Mesodermal cell (in vitro differentiated cells): ENCODE data around the gene INPP5K.
"Not testable (repeated sequence)": the region's sequence is repeated elsewhere in the genome, so short reads cannot be mapped to it uniquely, and the experiment has no call there.

Source experiments
- H3K27ac ChIP-seq: 2 replicates; pipeline ENCODE4 v1.7.0; 2013; ENCODE audit warnings: mild to moderate bottlenecking, low read depth, low read length, moderate library complexity; ENCODE audit not compliant: severe bottlenecking
- H3K36me3 ChIP-seq: 2 replicates; pipeline ENCODE4 v1.7.1; 2013; ENCODE audit warnings: mild to moderate bottlenecking, low read length, moderate library complexity; ENCODE audit not compliant: control insufficient read depth, insufficient read depth
- H3K4me1 ChIP-seq: one replicate; pipeline ENCODE4 v1.7.1; 2013; ENCODE audit warnings: mild to moderate bottlenecking, low read length; ENCODE audit not compliant: insufficient read depth, control insufficient read depth, poor library complexity, severe bottlenecking
- H3K4me3 ChIP-seq: 2 replicates; pipeline ENCODE4 v1.7.0; 2013; ENCODE audit warnings: low read length, control low read depth, mild to moderate bottlenecking; ENCODE audit not compliant: insufficient read depth, poor library complexity, severe bottlenecking; ENCODE audit errors: extremely low read depth
- H3K9me3 ChIP-seq: 2 replicates; pipeline ENCODE4 v1.7.1; 2013; ENCODE audit warnings: mild to moderate bottlenecking, low read length, moderate library complexity; ENCODE audit not compliant: control insufficient read depth
- WGBS, 2 experiments: methylation state at CpG; one replicate each; pipeline ENCODE4 v1.1.5; 2013; ENCODE audit warnings: missing lambda C conversion rate in 2 of 2; ENCODE audit not compliant: insufficient coverage in 2 of 2; 5-methylcytosine and 5-hydroxymethylcytosine counted together

The INPP5K gene

GRCh38 chr17:1521086-1521640 lies 4.8 kb upstream of the INPP5K start:
- 96 to 99% methylated on average over 8 to 9 of the region's 10 CpGs for WGBS, 2 experiments
- no peaks in the 10 kb centered on the region for H3K4me1 ChIP-seq
- no peak overlapping the region for H3K27ac ChIP-seq
- peaks cover 58% of the 10 kb centered on the region for H3K36me3 ChIP-seq
- no peaks in the 10 kb centered on the region for H3K9me3 ChIP-seq
- no peak overlapping the region for H3K4me3 ChIP-seq

GRCh38 chr17:1519678-1520077 lies 3.3 kb upstream of the INPP5K start:
- H3K9me3 ChIP-seq: no peaks in the 10 kb centered on the region
- H3K4me3 ChIP-seq: no peak overlapping the region
- H3K4me1 ChIP-seq: no peaks in the 10 kb centered on the region
- no peak overlapping the region for H3K27ac ChIP-seq
- WGBS, 2 experiments: 93% methylated on average over 6 to 7 of the region's 7 CpGs
- peaks cover 44% of the 10 kb centered on the region for H3K36me3 ChIP-seq

- 91% methylated on average over 1 of the region's 2 CpGs for WGBS, 2 experiments
- no peaks in the 10 kb centered on the region for H3K4me1 ChIP-seq
- peaks cover 43% of the 10 kb centered on the region for H3K36me3 ChIP-seq
- H3K9me3 ChIP-seq: no peaks in the 10 kb centered on the region
- no peak overlapping the region for H3K27ac ChIP-seq
- no peak overlapping the region for H3K4me3 ChIP-seq
Observed at GRCh38 chr17:1518410-1518809, 2.0 kb upstream of the INPP5K start.

- H3K4me3 ChIP-seq: peak overlapping the region; percentile 88
- WGBS, 2 experiments: 3% methylated on average over 25 to 27 of the region's 31 CpGs
Observed at GRCh38 chr17:1515640-1516387, 598 bp downstream of the INPP5K start.

GRCh38 chr17:1512351-1512750 lies 4.1 kb downstream of the INPP5K start:
- Histone ChIP-seq H3K4me1 (no peaks in the 10 kb centered on the region), H3K36me3 (peaks cover 36% of the 10 kb centered on the region), H3K27ac (no peak overlapping the region), H3K9me3 (no peaks in the 10 kb centered on the region), H3K4me3 (no peak overlapping the region)
- WGBS, 2 experiments: 89% methylated on average over 1 of the region's 2 CpGs; no CpG with 5 or more reads in 1 of the 2 experiments

More at GRCh38 chr17:1515640-1516387, 598 bp downstream of the INPP5K start:
- Histone ChIP-seq H3K9me3 (no peaks in the 10 kb centered on the region), H3K27ac (peak overlapping the region; percentile 80), H3K4me1 (no peaks in the 10 kb centered on the region), H3K36me3 (peaks cover 47% of the 10 kb centered on the region)

GRCh38 chr17:1511756-1512321 lies 4.6 kb downstream of the INPP5K start:
- H3K4me3 ChIP-seq: no peak overlapping the region
- no peaks in the 10 kb centered on the region for H3K4me1 ChIP-seq
- WGBS, 2 experiments: 64 to 67% methylated on average over 2 to 5 of the region's 7 CpGs

GRCh38 chr17:1511290-1511689 lies 5.1 kb downstream of the INPP5K start:
- Histone ChIP-seq H3K27ac (no peak overlapping the region), H3K4me3 (no peak overlapping the region), H3K36me3 (peaks cover 43% of the 10 kb centered on the region), H3K4me1 (no peaks in the 10 kb centered on the region), H3K9me3 (no peaks in the 10 kb centered on the region)
- WGBS, 2 experiments: 89 to 97% methylated on average over 7 to 8 of the region's 11 CpGs

More at GRCh38 chr17:1511756-1512321, 4.6 kb downstream of the INPP5K start:
- H3K9me3 ChIP-seq: no peaks in the 10 kb centered on the region
- no peak overlapping the region for H3K27ac ChIP-seq
- H3K36me3 ChIP-seq: peaks cover 37% of the 10 kb centered on the region

- H3K4me1 ChIP-seq: no peaks in the 10 kb centered on the region
- 90 to 99% methylated on average over 6 of the region's 7 CpGs for WGBS, 2 experiments
Observed at GRCh38 chr17:1509290-1509881, 7.0 kb downstream of the INPP5K start.

GRCh38 chr17:1508709-1509108 lies 7.7 kb downstream of the INPP5K start:
- H3K36me3 ChIP-seq: peaks cover 44% of the 10 kb centered on the region
- not testable (repeated sequence) for H3K9me3 ChIP-seq, H3K4me1 ChIP-seq, H3K27ac ChIP-seq, H3K4me3 ChIP-seq
- WGBS, 2 experiments: 97 to 98% methylated on average over 17 to 25 of the region's 25 CpGs

More at GRCh38 chr17:1509290-1509881, 7.0 kb downstream of the INPP5K start:
- Histone ChIP-seq H3K36me3 (peaks cover 49% of the 10 kb centered on the region), H3K27ac (no peak overlapping the region), H3K4me3 (no peak overlapping the region), H3K9me3 (no peaks in the 10 kb centered on the region)

GRCh38 chr17:1506649-1507267 lies 9.7 kb downstream of the INPP5K start:
- Histone ChIP-seq H3K9me3 (no peaks in the 10 kb centered on the region), H3K4me3 (no peak overlapping the region), H3K4me1 (no peaks in the 10 kb centered on the region), H3K36me3 (peaks cover 25% of the 10 kb centered on the region), H3K27ac (no peak overlapping the region)
- WGBS, 2 experiments: 90 to 94% methylated on average over 9 to 13 of the region's 13 CpGs
